LNCAP (cell line): ENCODE measurements around the gene PMVK.

Experiments
- CTCF ChIP-seq: fragments of 450-650 bp; IDR thresholded peaks from 2 replicates; pipeline ENCODE4 v1.5.1; 2017; ENCODE audit warnings: mild to moderate bottlenecking

The PMVK gene

GRCh38 chr1:154974102-154974807 lies 37.7 kb upstream of the PMVK start, which contains the start of gene CKS1B:
TSS of gene CKS1B (plus strand) at chr1:154974681. CDS start at chr1:154974746, 65 bp downstream.
- no peak for TF ChIP-seq CTCF

- no peak; the same call in 1 of the 2 replicates for TF ChIP-seq CTCF
Observed at GRCh38 chr1:154973344-154974101, 37.0 kb upstream of the PMVK start.

- TF ChIP-seq CTCF: no peak
Observed at GRCh38 chr1:154972517-154973343, 36.2 kb upstream of the PMVK start.

GRCh38 chr1:154972213-154972516 lies 35.6 kb upstream of the PMVK start:
- no peak for TF ChIP-seq CTCF

- TF ChIP-seq CTCF: no peak
Observed at GRCh38 chr1:154971341-154971998, 35.0 kb upstream of the PMVK start.

GRCh38 chr1:154970631-154971340 lies 34.3 kb upstream of the PMVK start, which contains the start of gene SHC1:
TSS of gene SHC1 (minus strand) at chr1:154970747. CDS start at chr1:154970526, 221 bp downstream.
- TF ChIP-seq CTCF: no peak
